Measurements from ENCODE around the gene OPA3. TPM values are rescaled to one million over a fixed set of nuclear protein-coding genes. Genes with fewer than 3 reads are reported as not detected.
A peak's percentile ranks its signal among the peaks of the same experiment; 100 is the strongest.

The OPA3 gene
- polyA plus RNA-seq, 1 donor from 2014 or later, result 6.0 TPM

GRCh38 chr19:45485305-45486077 is 99.1 kb downstream of the OPA3 start:
- H3K4me2 ChIP-seq (ENCODE audit: low read length), result no peak overlapping the region
- TF ChIP-seq TAF1 (IDR thresholded peaks at IDR 0.05; ENCODE audit: low read depth), result no peak
- TF ChIP-seq SMC3 (conservative IDR thresholded peaks at IDR 0.05; ENCODE audit: poor library complexity), result peak; percentile 30
- TF ChIP-seq CTCF (IDR thresholded peaks at IDR 0.05; ENCODE audit: poor library complexity, severe bottlenecking), result peak; percentile 72
- peak; percentile 34 for TF ChIP-seq RAD21 (conservative IDR thresholded peaks at IDR 0.05)
- H4K20me1 ChIP-seq (ENCODE audit: insufficient read depth), result no peaks in the 10 kb centered on the region
- H3K27ac ChIP-seq (ENCODE audit: low read length), result no peak overlapping the region
- no peak overlapping the region for H3K9ac ChIP-seq (ENCODE audit: low read length)
- H3K27me3 ChIP-seq (ENCODE audit: insufficient read depth, low read depth, low read length), result no peaks in the 10 kb centered on the region
- no peaks in the 10 kb centered on the region for H3K79me2 ChIP-seq (replicated peaks; ENCODE audit: insufficient read depth, low read length)
- H3K9me2 ChIP-seq (ENCODE audit: insufficient read depth, low read length), result no peaks in the 10 kb centered on the region
- H3K36me3 ChIP-seq (ENCODE audit: insufficient read depth, low read length), result no peaks in the 10 kb centered on the region
- no peak overlapping the region for H2AFZ ChIP-seq (ENCODE audit: low read depth, low read length)
- H3K4me3 ChIP-seq (ENCODE audit: low read length), result no peak overlapping the region
- H3F3A ChIP-seq (ENCODE audit: insufficient read depth, low read length, poor library complexity, severe bottlenecking), result no peaks in the 10 kb centered on the region
- no peaks in the 10 kb centered on the region for H3K9me3 ChIP-seq (ENCODE audit: low read length)

GRCh38 chr19:45484273-45484945 is 100.2 kb downstream of the OPA3 start:
- H3K27ac ChIP-seq (ENCODE audit: low read length), result no peak overlapping the region
- no peaks in the 10 kb centered on the region for H4K20me1 ChIP-seq (ENCODE audit: insufficient read depth)
- H3K79me2 ChIP-seq (replicated peaks; ENCODE audit: insufficient read depth, low read length), result no peaks in the 10 kb centered on the region
- H3K36me3 ChIP-seq (ENCODE audit: insufficient read depth, low read length), result no peaks in the 10 kb centered on the region
- H2AFZ ChIP-seq (ENCODE audit: low read depth, low read length), result no peak overlapping the region
- H3F3A ChIP-seq (ENCODE audit: insufficient read depth, low read length, poor library complexity, severe bottlenecking), result no peaks in the 10 kb centered on the region
- H3K9me2 ChIP-seq (ENCODE audit: insufficient read depth, low read length), result no peaks in the 10 kb centered on the region
- no peaks in the 10 kb centered on the region for H3K9me3 ChIP-seq (ENCODE audit: low read length)
- no peaks in the 10 kb centered on the region for H3K27me3 ChIP-seq (ENCODE audit: insufficient read depth, low read depth, low read length)
- no peak for TF ChIP-seq TAF1 (IDR thresholded peaks at IDR 0.05; ENCODE audit: low read depth)
- no peak for TF ChIP-seq CTCF (IDR thresholded peaks at IDR 0.05; ENCODE audit: poor library complexity, severe bottlenecking)
- TF ChIP-seq REST (IDR thresholded peaks at IDR 0.05; ENCODE audit: borderline replicate concordance), result no peak
- no peak for TF ChIP-seq EP300 (conservative IDR thresholded peaks at IDR 0.05; ENCODE audit: poor library complexity, severe bottlenecking)
- no peak for TF ChIP-seq EZH2 (IDR thresholded peaks at IDR 0.05; ENCODE audit: borderline replicate concordance, insufficient read depth, low read length, poor library complexity, severe bottlenecking)
- no peak for TF ChIP-seq RAD21 (conservative IDR thresholded peaks at IDR 0.05)
- no peak for TF ChIP-seq POLR2AphosphoS5 (IDR thresholded peaks at IDR 0.05)
- no peak for TF ChIP-seq MXI1 (conservative IDR thresholded peaks at IDR 0.05; ENCODE audit: poor library complexity, severe bottlenecking)
- no peak for TF ChIP-seq SMC3 (conservative IDR thresholded peaks at IDR 0.05; ENCODE audit: poor library complexity)
- H3K4me3 ChIP-seq (ENCODE audit: low read length), result no peak overlapping the region
- no peak overlapping the region for H3K4me2 ChIP-seq (ENCODE audit: low read length)
- no peak overlapping the region for H3K9ac ChIP-seq (ENCODE audit: low read length)

Measured in neural cell (in vitro differentiated cells).